ENCODE data around the gene KCNMA1. TPM values are rescaled to one million over a fixed set of nuclear protein-coding genes. Genes with fewer than 3 reads are reported as not detected.
"Not testable (repeated sequence)": the region's sequence is repeated elsewhere in the genome, so short reads cannot be mapped to it uniquely, and the experiment has no call there.

The KCNMA1 gene
- total RNA-seq, 1 experiment from 2014 or later = 0.70 TPM

DNA sequence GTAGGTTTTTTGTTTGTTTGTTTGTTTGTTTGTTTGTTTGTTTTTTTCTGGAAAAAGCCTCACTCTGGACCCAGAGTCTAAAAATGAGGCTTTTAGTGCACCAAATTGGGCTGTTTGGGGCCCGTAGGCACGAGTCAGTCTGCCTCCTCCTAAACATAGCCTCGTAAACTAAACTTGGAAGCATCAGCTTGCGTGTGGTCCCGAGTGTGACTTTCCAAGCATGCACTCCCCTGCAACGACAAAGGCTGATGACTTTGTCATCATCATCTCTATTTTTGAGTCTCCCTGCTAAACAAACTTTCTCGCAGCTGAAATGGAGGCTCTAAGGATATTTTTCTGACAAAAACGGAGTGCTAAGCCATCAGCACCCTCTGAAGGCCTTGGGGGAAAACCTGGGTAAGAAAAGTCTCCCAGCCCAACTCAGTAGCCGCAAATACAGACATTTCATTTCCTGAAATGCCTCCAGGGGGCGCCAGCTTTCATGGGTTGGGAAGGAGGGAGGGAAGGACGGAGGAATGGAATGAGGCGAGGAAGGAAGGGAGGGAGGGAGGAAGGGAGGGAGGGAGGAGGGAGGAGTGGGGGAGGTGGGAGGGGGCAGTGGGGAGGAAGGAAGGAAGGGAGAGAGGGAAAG lies 245.9 kb downstream of the KCNMA1 start:
- POLR2A ChIA-PET (ENCODE audit: unreplicated experiment) = no interaction called here
- H3K27ac ChIP-seq = no peak overlapping the region
- no peaks in the 10 kb centered on the region for H3K79me2 ChIP-seq (ENCODE audit: low read depth)

DNA sequence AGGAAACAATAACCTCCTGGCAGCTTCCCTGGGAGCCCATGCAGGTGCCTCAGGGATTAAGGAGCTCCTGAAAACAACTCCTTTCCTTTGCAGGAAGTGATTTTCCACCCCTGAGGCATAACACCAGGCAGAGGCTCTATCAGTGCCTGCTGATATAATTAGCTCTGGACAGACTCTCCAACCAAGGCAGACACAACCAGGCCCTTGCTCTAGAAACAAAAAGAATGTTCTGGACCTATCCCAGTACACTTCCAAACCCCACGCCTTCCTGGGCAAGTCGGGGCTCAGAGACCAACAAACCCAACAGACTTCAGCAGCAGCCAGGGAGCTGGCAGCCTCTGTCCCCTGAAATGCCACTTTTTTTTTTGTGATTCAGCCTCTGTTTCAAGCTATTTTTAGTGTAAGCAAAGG lies 247.1 kb downstream of the KCNMA1 start:
- TF ChIP-seq EZH2 (IDR thresholded peaks at IDR 0.05; ENCODE audit: low read depth) = no peak
- H3K9me2 ChIP-seq (ENCODE audit: insufficient read depth) = no peaks in the 10 kb centered on the region
- intact Hi-C loops (cut with micrococcal nuclease; ENCODE audit: unreplicated experiment) = loop anchor here (5.0 kb wide), 2 partner anchors 87 to 138 kb away; no protein-coding TSS in a partner anchor
- peaks cover 27% of the 10 kb centered on the region; the same call in 1 of the 2 replicates for H3F3A ChIP-seq (ENCODE audit: insufficient read depth, low read depth)
- POLR2A ChIA-PET (ENCODE audit: unreplicated experiment) = no interaction called here
- no peaks in the 10 kb centered on the region for H3K79me2 ChIP-seq (ENCODE audit: low read depth)
- no peaks in the 10 kb centered on the region for H3K27me3 ChIP-seq (ENCODE audit: insufficient read depth, low read depth)
- peak overlapping the region; percentile 30 for H3K4me2 ChIP-seq
- BruUV-seq (replicated peaks) = no TSS peak
- CTCF ChIA-PET = interaction anchor here (1.4 kb wide), 1 partner anchor 140 kb away, joined by 3 read pairs; no protein-coding TSS in a partner anchor
- no peaks in the 10 kb centered on the region for H4K20me1 ChIP-seq (ENCODE audit: insufficient read depth)
- H3K27ac ChIP-seq = no peak overlapping the region
- H3K9me3 ChIP-seq (ENCODE audit: insufficient read depth, low read depth) = no peaks in the 10 kb centered on the region
- 0 out of 2 replicates have a peak overlapping the region, but pooled peaks have one; percentile 42 for H2AFZ ChIP-seq
- no peaks in the 10 kb centered on the region for H3K36me3 ChIP-seq (ENCODE audit: low read depth)
- DNase-seq = no peak
- H3K4me3 ChIP-seq = no peak overlapping the region
- peaks cover 40% of the 10 kb centered on the region for H3K4me1 ChIP-seq (replicated peaks; ENCODE audit: insufficient read depth)

More for the DNA sequence above, 245.9 kb downstream of the KCNMA1 start:
- H3K4me1 ChIP-seq (replicated peaks; ENCODE audit: insufficient read depth) = peaks cover 40% of the 10 kb centered on the region
- BruUV-seq (replicated peaks) = no TSS peak
- H3K36me3 ChIP-seq (ENCODE audit: low read depth) = no peaks in the 10 kb centered on the region
- H3F3A ChIP-seq (ENCODE audit: insufficient read depth, low read depth) = peaks cover 27% of the 10 kb centered on the region; the same call in 1 of the 2 replicates
- no peak overlapping the region for H3K4me3 ChIP-seq
- H3K4me2 ChIP-seq = peak overlapping the region; percentile 30; the same call in 1 of the 2 replicates
- no peak for TF ChIP-seq EZH2 (IDR thresholded peaks at IDR 0.05; ENCODE audit: low read depth)
- TF ChIP-seq, protein P1, sequence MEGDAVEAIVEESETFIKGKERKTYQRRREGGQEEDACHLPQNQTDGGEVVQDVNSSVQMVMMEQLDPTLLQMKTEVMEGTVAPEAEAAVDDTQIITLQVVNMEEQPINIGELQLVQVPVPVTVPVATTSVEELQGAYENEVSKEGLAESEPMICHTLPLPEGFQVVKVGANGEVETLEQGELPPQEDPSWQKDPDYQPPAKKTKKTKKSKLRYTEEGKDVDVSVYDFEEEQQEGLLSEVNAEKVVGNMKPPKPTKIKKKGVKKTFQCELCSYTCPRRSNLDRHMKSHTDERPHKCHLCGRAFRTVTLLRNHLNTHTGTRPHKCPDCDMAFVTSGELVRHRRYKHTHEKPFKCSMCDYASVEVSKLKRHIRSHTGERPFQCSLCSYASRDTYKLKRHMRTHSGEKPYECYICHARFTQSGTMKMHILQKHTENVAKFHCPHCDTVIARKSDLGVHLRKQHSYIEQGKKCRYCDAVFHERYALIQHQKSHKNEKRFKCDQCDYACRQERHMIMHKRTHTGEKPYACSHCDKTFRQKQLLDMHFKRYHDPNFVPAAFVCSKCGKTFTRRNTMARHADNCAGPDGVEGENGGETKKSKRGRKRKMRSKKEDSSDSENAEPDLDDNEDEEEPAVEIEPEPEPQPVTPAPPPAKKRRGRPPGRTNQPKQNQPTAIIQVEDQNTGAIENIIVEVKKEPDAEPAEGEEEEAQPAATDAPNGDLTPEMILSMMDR (conservative IDR thresholded peaks at IDR 0.05) = peak; percentile 87
- H3K27me3 ChIP-seq (ENCODE audit: insufficient read depth, low read depth) = no peaks in the 10 kb centered on the region
- DNase-seq = peak; percentile 53 to 74
- H2AFZ ChIP-seq = no peak overlapping the region
- intact Hi-C loops (cut with micrococcal nuclease; ENCODE audit: unreplicated experiment) = loop anchor here (1.0 to 5.0 kb wide), 8 partner anchors 25 to 250 kb away; no protein-coding TSS in a partner anchor
- no peaks in the 10 kb centered on the region for H3K9me3 ChIP-seq (ENCODE audit: insufficient read depth, low read depth)
- H3K9me2 ChIP-seq (ENCODE audit: insufficient read depth) = no peaks in the 10 kb centered on the region
- CTCF ChIA-PET = interaction anchor here (0.6 to 1.3 kb wide), 8 partner anchors 10 to 249 kb away, joined by 3 to 10 read pairs (median 4); no protein-coding TSS in a partner anchor
- no peaks in the 10 kb centered on the region for H4K20me1 ChIP-seq (ENCODE audit: insufficient read depth)

DNA sequence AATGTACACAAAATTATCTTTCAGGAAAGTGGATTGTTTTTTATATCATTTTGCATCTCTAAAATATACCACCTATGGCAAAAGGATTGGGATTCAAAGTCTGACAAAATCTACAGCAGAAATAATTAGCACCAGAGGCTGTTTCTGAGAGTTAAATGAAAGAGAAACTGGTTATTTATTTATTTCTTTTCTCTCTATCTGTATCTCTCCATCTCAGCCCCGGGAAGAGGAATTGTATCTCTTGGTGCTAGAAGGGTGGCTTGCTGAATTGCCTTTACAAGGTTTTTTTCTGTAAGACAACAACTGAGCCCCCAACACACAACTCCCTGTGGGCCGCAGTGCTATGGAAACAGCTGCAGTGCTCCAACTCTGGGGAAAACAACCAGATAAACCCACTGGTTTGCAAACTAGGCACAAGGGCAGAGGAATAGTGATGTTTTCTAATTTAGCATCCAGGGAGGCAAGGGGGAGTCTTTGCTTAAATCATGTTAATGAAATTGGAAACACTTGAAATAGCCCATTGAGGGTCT lies 249.0 kb downstream of the KCNMA1 start:
- Histone ChIP-seq H3K27ac (no peak overlapping the region), H3K4me3 (no peak overlapping the region), H3F3A (ENCODE audit: insufficient read depth, low read depth) (peaks cover 22% of the 10 kb centered on the region; the same call in 1 of the 2 replicates), H3K4me2 (no peak overlapping the region), H4K20me1 (ENCODE audit: insufficient read depth) (no peaks in the 10 kb centered on the region), H3K36me3 (ENCODE audit: low read depth) (no peaks in the 10 kb centered on the region), H3K4me1 (replicated peaks; ENCODE audit: insufficient read depth) (peaks cover 36% of the 10 kb centered on the region), H3K9me2 (ENCODE audit: insufficient read depth) (no peaks in the 10 kb centered on the region), H3K27me3 (ENCODE audit: insufficient read depth, low read depth) (no peaks in the 10 kb centered on the region), H2AFZ (no peak overlapping the region), H3K79me2 (ENCODE audit: low read depth) (no peaks in the 10 kb centered on the region), H3K9me3 (ENCODE audit: insufficient read depth, low read depth) (no peaks in the 10 kb centered on the region)
- no TSS peak for BruUV-seq (replicated peaks)
- TF ChIP-seq, protein P1 (conservative IDR thresholded peaks at IDR 0.05) = no peak
- no peak for TF ChIP-seq EZH2 (IDR thresholded peaks at IDR 0.05; ENCODE audit: low read depth)
- ChIA-PET CTCF (no interaction called here), POLR2A (ENCODE audit: unreplicated experiment) (no interaction called here)
- intact Hi-C loops (cut with micrococcal nuclease; ENCODE audit: unreplicated experiment) = no loop called here
- DNase-seq = no peak

DNA sequence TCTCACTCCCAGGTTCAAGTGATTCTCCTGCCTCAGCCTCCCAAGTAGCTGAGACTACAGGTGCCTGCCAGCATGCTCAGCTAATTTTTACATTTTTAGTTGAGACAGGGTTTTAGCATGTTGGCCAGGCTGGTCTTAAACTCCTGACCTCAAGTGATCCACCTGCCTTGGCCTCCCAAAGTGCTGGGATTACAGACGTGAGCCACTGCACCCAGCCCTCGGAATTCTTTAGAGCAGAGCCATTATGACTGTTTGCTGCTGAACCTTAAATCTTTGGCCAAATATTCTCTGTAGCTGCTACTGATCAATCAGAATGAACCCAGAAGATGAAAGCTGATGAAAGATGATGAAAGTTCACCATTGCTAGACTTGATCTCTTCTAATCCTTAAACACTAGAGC lies 249.9 kb downstream of the KCNMA1 start:
- H2AFZ ChIP-seq; H4K20me1 ChIP-seq (ENCODE audit: insufficient read depth); H3K79me2 ChIP-seq (ENCODE audit: low read depth); POLR2A ChIA-PET (ENCODE audit: unreplicated experiment); H3K4me2 ChIP-seq; H3K9me3 ChIP-seq (ENCODE audit: insufficient read depth, low read depth); DNase-seq; H3K27me3 ChIP-seq (ENCODE audit: insufficient read depth, low read depth); CTCF ChIA-PET; H3K9me2 ChIP-seq (ENCODE audit: insufficient read depth); intact Hi-C loops (cut with micrococcal nuclease; ENCODE audit: unreplicated experiment); H3K27ac ChIP-seq; H3K36me3 ChIP-seq (ENCODE audit: low read depth); BruUV-seq (replicated peaks); H3K4me3 ChIP-seq: not testable (repeated sequence)
- H3F3A ChIP-seq (ENCODE audit: insufficient read depth, low read depth) = peaks cover 13% of the 10 kb centered on the region; the same call in 1 of the 2 replicates
- H3K4me1 ChIP-seq (replicated peaks; ENCODE audit: insufficient read depth) = peaks cover 28% of the 10 kb centered on the region

All from PC-9 (cell line).